Choroid plexus epithelial cell (primary cell): ENCODE results near the gene RASGRF2.
A peak's percentile ranks its signal among the peaks of the same experiment; 100 is the strongest.

Experiments used
- DNase-seq: peaks from one replicate; pipeline ENCODE4 v3.0.0-alpha.2; 2010; ENCODE audit warnings: low read depth
- H3K4me3 ChIP-seq: 2 replicates; pipeline ENCODE4 v1.5.1; 2011; ENCODE audit warnings: low read depth, mild to moderate bottlenecking, control low read depth, low read length, moderate library complexity
- TF ChIP-seq, protein P1 (sequence below): conservative IDR thresholded peaks from 2 replicates; pipeline ENCODE4 v1.5.1; 2011; ENCODE audit warnings: low read depth, mild to moderate bottlenecking, control low read depth, inconsistent platforms, low read length, moderate library complexity

RASGRF2 gene

GRCh38 chr5:80989883-80990282, 29.7 kb downstream of the RASGRF2 start:
- no peak for DNase-seq
- H3K4me3 ChIP-seq, result no peak overlapping the region
- TF ChIP-seq, protein P1, sequence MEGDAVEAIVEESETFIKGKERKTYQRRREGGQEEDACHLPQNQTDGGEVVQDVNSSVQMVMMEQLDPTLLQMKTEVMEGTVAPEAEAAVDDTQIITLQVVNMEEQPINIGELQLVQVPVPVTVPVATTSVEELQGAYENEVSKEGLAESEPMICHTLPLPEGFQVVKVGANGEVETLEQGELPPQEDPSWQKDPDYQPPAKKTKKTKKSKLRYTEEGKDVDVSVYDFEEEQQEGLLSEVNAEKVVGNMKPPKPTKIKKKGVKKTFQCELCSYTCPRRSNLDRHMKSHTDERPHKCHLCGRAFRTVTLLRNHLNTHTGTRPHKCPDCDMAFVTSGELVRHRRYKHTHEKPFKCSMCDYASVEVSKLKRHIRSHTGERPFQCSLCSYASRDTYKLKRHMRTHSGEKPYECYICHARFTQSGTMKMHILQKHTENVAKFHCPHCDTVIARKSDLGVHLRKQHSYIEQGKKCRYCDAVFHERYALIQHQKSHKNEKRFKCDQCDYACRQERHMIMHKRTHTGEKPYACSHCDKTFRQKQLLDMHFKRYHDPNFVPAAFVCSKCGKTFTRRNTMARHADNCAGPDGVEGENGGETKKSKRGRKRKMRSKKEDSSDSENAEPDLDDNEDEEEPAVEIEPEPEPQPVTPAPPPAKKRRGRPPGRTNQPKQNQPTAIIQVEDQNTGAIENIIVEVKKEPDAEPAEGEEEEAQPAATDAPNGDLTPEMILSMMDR, result no peak

- H3K4me3 ChIP-seq, result no peak overlapping the region
- DNase-seq, result no peak
- TF ChIP-seq, protein P1, result no peak
Measured at GRCh38 chr5:80990527-80990926, 30.4 kb downstream of the RASGRF2 start.

DNA sequence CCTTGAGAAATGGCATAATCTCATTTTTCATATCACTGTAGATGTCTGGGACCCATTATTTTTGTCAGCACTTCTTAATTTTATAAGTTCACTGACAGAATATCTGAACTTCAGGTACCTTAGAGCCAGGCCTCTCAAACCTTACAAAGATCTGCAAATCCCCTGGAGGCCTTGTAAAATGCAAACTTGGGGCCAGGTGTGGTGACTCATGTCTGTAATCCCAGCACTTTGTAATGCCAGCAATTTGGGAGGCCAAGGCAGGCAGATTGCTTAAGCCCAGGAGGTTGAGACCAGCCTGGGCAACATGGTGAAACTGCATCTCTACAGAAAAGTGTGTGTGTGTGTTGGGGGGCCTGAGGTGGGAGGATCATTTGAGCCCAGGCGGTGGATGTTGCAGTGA, 30.8 kb downstream of the RASGRF2 start:
- TF ChIP-seq, protein P1, result no peak
- H3K4me3 ChIP-seq, result no peak overlapping the region
- DNase-seq, result peak; percentile 20

DNA sequence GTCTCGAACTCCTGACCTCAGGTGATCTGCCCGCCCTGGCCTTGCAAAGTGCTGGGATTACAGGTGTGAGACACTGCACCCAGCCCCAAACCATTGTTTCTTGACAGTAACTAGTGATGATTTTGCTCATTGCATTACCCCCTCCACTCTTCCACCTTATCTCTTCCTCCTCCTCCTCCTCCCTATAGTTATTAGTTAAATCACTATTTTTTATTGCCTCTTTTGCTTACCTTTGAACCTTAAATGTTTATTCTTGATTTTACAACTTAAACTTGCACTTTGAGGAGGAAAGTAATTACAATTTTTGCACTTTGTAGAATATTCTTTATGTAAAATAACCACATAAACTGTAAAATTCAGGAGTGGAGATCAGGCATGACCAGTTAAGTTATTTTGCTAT, 35.7 kb downstream of the RASGRF2 start:
- no peak for DNase-seq
- TF ChIP-seq, protein P1, result no peak
- no peak overlapping the region for H3K4me3 ChIP-seq

GRCh38 chr5:80998590-80998979, 38.4 kb downstream of the RASGRF2 start:
- TF ChIP-seq, protein P1, result no peak
- no peak for DNase-seq

GRCh38 chr5:81003811-81004386, 43.7 kb downstream of the RASGRF2 start:
- DNase-seq, result no peak
- H3K4me3 ChIP-seq, result no peak overlapping the region
- TF ChIP-seq, protein P1, result no peak

More at GRCh38 chr5:80998590-80998979, 38.4 kb downstream of the RASGRF2 start:
- H3K4me3 ChIP-seq, result no peak overlapping the region

GRCh38 chr5:81005708-81006107, 45.5 kb downstream of the RASGRF2 start:
- DNase-seq, result no peak
- TF ChIP-seq, protein P1, result no peak
- H3K4me3 ChIP-seq, result no peak overlapping the region
